ENCODE data around the gene INPP5D.

INPP5D gene

DNA sequence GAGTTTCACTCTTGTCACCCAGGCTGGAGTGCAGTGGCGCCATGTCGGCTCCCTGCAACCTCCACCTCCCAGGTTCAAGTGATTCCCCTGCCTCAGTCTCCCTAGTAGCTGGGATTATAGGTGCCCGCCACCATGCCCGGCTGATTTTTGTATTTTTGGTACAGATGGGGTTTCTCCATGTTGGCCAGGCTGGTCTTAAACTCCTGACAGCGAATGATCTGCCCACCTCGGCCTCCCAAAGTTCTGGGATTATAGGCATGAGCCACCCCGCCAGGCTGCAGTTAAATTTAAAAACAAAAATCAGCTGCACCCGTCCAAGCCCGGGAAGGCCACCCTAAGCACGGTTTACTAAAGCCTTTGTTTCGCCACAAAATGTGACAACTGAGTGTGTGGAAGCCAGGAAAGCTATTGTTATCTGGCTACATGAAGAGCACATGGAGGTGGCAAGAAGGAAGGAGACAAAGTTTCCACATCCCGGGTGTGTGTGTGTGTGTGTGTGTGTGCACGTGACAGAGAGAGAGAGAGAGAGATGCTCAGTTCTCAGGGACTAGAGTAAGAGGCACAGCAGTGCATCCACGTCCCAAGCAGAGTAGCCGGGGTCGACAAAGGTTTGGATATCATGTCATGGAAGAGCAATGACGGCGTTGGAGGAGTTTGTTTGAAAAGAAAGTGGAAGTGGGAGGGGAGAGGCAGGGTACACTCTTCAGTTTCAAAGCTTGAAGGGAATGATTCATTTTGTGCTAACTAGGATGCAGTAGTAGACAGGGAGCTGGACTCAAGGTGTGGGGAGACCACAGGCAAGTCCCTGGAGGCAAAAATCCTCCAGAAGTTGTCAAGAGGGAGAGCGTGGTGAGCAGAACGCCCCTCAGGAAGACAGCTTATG is 20.1 kb downstream of the INPP5D start:
- Histone ChIP-seq H3K36me3 (ENCODE audit: low read depth) (no peaks in the 10 kb centered on the region), H3K9me3 (ENCODE audit: severe bottlenecking) (no peaks in the 10 kb centered on the region), H3K27ac (ENCODE audit: poor library complexity, severe bottlenecking) (no peak overlapping the region), H3K4me1 (ENCODE audit: insufficient read depth, poor library complexity, severe bottlenecking) (no peaks in the 10 kb centered on the region), H3K4me3 (ENCODE audit: severe bottlenecking) (no peak overlapping the region), H3K27me3 (ENCODE audit: insufficient read depth, poor library complexity, severe bottlenecking) (no peaks in the 10 kb centered on the region)
- no peak for TF ChIP-seq CTCF (IDR thresholded peaks at IDR 0.05; ENCODE audit: poor library complexity, severe bottlenecking)
- DNase-seq (ENCODE audit: low spot score) (no peak), ATAC-seq (ENCODE audit: low read depth) (no peak)

GRCh38 chr2:233080836-233081229 is 20.7 kb downstream of the INPP5D start:
- no peak for TF ChIP-seq CTCF (IDR thresholded peaks at IDR 0.05; ENCODE audit: poor library complexity, severe bottlenecking)
- DNase-seq (ENCODE audit: low spot score) (no peak), ATAC-seq (ENCODE audit: low read depth) (no peak)
- Histone ChIP-seq H3K4me1 (ENCODE audit: insufficient read depth, poor library complexity, severe bottlenecking) (no peaks in the 10 kb centered on the region), H3K27me3 (ENCODE audit: insufficient read depth, poor library complexity, severe bottlenecking) (no peaks in the 10 kb centered on the region), H3K27ac (ENCODE audit: poor library complexity, severe bottlenecking) (no peak overlapping the region), H3K4me3 (ENCODE audit: severe bottlenecking) (no peak overlapping the region), H3K36me3 (ENCODE audit: low read depth) (no peaks in the 10 kb centered on the region), H3K9me3 (ENCODE audit: severe bottlenecking) (no peaks in the 10 kb centered on the region)

DNA sequence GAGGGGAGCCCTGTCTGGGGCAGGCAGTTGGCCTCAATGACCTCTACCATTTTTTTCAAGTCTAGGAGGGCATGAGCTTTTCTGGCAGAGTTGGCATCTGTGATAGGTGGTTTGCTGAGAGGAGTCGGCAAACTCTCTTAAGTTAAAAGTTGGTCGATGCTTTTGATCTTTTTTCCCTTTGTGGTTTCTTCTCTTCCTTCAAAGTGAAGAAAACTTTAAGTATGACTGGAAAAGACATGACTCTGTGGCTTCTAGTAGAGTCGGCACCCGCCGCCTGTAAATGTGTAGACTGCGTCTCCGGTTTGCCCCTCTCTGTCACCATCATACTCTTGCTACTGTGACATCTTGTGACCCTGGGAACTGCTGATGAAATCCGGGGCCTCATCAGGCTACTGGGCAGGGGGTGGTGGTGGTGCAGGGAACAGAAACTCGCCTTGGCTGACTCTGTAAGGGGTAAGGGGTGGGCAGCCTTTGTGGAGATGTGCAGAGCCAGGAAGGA is 21.1 kb downstream of the INPP5D start:
- H3K27ac ChIP-seq (ENCODE audit: poor library complexity, severe bottlenecking): no peak overlapping the region
- no peaks in the 10 kb centered on the region for H3K4me1 ChIP-seq (ENCODE audit: insufficient read depth, poor library complexity, severe bottlenecking)
- no peaks in the 10 kb centered on the region for H3K27me3 ChIP-seq (ENCODE audit: insufficient read depth, poor library complexity, severe bottlenecking)
- no peak overlapping the region for H3K4me3 ChIP-seq (ENCODE audit: severe bottlenecking)
- no peak for TF ChIP-seq CTCF (IDR thresholded peaks at IDR 0.05; ENCODE audit: poor library complexity, severe bottlenecking)
- H3K36me3 ChIP-seq (ENCODE audit: low read depth): no peaks in the 10 kb centered on the region
- no peak for ATAC-seq (ENCODE audit: low read depth)
- H3K9me3 ChIP-seq (ENCODE audit: severe bottlenecking): no peaks in the 10 kb centered on the region
- DNase-seq (ENCODE audit: low spot score): no peak

DNA sequence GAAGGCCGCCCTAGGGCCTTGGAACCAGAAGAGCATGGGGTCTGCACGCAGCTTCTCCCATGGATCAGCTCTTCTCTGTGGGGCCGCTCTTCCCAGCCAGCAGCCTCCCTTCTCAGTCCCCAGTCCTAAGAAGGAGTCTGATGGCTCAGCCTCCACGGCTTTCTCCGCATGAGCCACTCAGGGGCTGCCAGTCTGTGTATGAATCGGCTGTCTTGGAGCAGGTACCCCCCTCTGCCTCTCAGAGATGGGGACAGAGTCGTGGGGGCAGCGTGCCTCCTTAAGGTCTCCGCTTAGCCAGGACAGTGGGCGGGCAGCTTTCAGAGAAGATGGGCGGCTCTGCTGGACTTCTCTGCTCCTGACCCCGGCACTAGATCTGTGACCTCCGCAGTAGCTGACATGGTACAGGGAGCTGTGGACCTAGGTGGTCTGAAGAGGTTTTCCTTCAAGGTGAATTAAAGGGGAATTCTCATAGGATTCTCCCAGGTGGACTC is 21.6 kb downstream of the INPP5D start:
- TF ChIP-seq CTCF (IDR thresholded peaks at IDR 0.05; ENCODE audit: poor library complexity, severe bottlenecking): no peak
- Histone ChIP-seq H3K4me1 (ENCODE audit: insufficient read depth, poor library complexity, severe bottlenecking) (no peaks in the 10 kb centered on the region), H3K4me3 (ENCODE audit: severe bottlenecking) (no peak overlapping the region), H3K36me3 (ENCODE audit: low read depth) (no peaks in the 10 kb centered on the region), H3K27me3 (ENCODE audit: insufficient read depth, poor library complexity, severe bottlenecking) (no peaks in the 10 kb centered on the region), H3K27ac (ENCODE audit: poor library complexity, severe bottlenecking) (no peak overlapping the region), H3K9me3 (ENCODE audit: severe bottlenecking) (no peaks in the 10 kb centered on the region)
- no peak for DNase-seq (ENCODE audit: low spot score)
- no peak for ATAC-seq (ENCODE audit: low read depth)
